GM13976 (cell line): ENCODE results near the gene JAKMIP1.
A peak's percentile ranks its signal among the peaks of the same experiment; 100 is the strongest.

ENCODE experiments used
- DNase-seq: peaks from one replicate; pipeline ENCODE4 v3.0.0; 2012; ENCODE audit warnings: low spot score
- CTCF ChIP-seq: IDR thresholded peaks from 2 replicates; pipeline ENCODE4 v1.5.1; 2012; ENCODE audit warnings: borderline replicate concordance, mild to moderate bottlenecking; ENCODE audit not compliant: insufficient read depth; ENCODE audit errors: extremely low read depth, missing control alignments, control extremely low read depth
- in situ Hi-C: fragments of 300-500 bp; cut with MboI; formaldehyde crosslinking; loops from one replicate; pipeline ENCODE4 v1.12.0; 2022; ENCODE audit warnings: low sequenced_read_pairs, mixed read lengths, inconsistent platforms; ENCODE audit not compliant: unreplicated experiment

Gene JAKMIP1

GRCh38 chr4:6222761-6223292 is 22.5 kb upstream of the JAKMIP1 start:
- no peak for DNase-seq

DNA sequence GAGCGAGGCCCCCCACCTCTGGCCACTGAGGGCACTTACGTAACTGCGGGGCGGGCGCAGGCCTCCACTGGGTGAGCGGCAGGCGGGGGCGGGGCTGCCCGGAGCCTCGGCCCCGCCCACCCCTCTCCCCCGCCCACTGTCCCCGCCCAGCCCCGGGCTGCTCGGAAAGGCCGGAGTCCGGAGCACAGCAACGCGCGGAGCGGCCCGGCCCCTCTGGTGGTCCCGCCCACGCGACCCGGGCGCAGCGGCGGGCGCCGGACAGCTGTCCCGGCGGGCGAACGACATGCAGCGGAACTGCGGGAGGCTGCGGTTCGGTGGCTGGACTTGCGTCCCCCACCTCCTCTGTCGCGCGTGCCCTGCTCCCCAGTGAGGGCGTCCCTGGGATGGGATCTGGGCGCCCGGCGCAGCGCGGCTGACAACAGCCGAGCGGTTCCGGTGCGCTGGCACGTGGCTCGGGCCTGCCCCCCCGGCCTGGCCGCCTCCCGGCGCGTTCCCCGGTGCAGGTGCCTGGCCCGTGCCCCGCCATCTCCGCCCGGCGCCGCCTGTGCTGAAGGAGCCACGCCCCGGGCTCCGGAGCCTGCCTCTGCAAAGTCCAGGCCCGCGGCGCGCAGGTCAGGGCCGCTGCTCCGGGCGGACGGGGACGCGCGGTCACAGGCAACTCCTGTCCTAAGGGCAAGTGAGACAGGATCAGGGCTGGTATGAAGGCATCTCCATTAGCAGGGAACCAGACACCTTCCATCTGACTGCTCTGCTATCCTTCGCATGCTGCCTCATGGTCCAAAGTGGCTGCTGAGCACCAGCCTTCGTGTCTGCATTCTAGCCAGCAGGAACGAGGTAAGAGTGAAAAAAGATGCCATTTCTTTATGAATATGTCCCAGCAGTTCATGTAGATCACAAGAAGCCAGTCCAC is 21.8 kb upstream of the JAKMIP1 start:
- peak; percentile 71 for DNase-seq

More at GRCh38 chr4:6222761-6223292, 22.5 kb upstream of the JAKMIP1 start:
- TF ChIP-seq CTCF: no peak
- in situ Hi-C loops: no loop called here

GRCh38 chr4:6221301-6221850 is 21.0 kb upstream of the JAKMIP1 start:
- DNase-seq: no peak
- in situ Hi-C loops: no loop called here
- no peak for TF ChIP-seq CTCF

More for the DNA sequence above, 21.8 kb upstream of the JAKMIP1 start:
- no peak for TF ChIP-seq CTCF
- in situ Hi-C loops: no loop called here

DNA sequence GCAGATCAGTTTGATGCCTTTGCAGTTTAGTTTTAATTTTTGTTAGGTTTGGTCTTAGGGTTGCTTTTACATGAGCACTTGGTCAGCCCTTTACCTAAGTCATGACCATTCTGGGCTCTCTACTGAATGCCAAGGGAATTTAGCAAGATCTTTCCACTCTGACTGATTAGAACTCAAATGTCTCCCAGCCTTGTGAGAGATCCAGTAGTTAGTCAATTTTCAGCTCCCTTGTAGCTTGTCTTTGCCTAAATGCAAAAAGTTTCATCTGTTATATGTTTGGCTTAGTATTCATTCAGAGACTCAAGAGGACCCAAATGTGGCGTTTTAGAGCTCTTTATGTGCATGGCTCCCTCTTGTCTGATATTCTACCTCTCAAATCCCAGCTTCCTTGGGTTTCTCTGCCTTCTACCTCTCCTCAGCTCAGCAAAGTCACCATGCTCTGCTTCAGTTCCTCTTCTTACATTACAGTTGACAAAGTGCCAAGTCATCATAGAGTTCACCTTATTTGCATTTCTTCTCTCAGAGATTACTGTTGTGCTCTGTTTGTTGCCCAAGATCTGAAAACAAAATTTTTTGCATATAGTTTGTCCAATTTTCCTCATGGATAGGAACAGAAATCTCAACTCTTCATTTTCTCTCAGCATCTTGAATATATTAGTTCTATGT is 17.5 kb upstream of the JAKMIP1 start:
- no peak for TF ChIP-seq CTCF
- DNase-seq: no peak
- in situ Hi-C loops: no loop called here

DNA sequence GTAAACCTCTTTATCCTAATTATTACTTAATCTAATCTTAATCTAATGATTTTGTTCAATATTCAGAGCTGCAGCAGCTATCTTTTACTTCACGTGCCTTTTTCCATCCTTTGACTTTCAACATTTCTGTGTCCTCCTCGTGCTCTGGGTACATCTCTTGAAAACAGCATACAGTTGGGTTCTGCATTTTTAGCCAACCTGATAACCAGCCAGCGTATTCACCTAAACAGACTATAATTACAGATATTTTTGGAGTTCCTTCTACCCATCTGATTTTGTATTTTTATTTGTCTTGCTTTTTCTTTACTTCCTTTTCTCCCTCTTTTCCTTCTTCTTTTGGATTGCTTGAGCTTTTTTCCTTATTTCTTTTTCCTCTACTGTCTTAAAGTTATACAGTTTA is 16.2 kb upstream of the JAKMIP1 start:
- in situ Hi-C loops: no loop called here
- no peak for DNase-seq

More for the DNA sequence above, 16.2 kb upstream of the JAKMIP1 start:
- no peak for TF ChIP-seq CTCF
